Keratinocyte (primary cell): ENCODE measurements around the gene PDRG1. TPM values are rescaled to one million over a fixed set of nuclear protein-coding genes. Genes with fewer than 3 reads are reported as not detected.

ENCODE experiments used
- DNase-seq: peaks from one replicate; pipeline ENCODE4 v3.0.0-alpha.2; 2011; ENCODE audit warnings: low read depth, missing footprints, low spot score
- FAIRE-seq: peaks from 2 replicates; lab custom pipeline; 2011; peaks lifted over from hg19 to GRCh38; lab: Jason Lieb, UNC
- H2AFZ ChIP-seq: 2 replicates; pipeline ENCODE4 v1.6.0; 2012; ENCODE audit warnings: low read length, control low read depth, inconsistent platforms; ENCODE audit not compliant: control insufficient read depth
- H3K27ac ChIP-seq: 2 replicates; pipeline ENCODE4 v1.5.1; 2011; ENCODE audit warnings: low read length; ENCODE audit not compliant: control insufficient read depth, insufficient read depth
- H3K27me3 ChIP-seq: 3 replicates; pipeline ENCODE4 v1.6.0; 2011; ENCODE audit warnings: low read length; ENCODE audit not compliant: control insufficient read depth, insufficient read depth; ENCODE audit errors: extremely low read depth
- H3K36me3 ChIP-seq, 2 experiments: 2 replicates in 1 of 2; 3 replicates in 1 of 2; pipeline ENCODE4 v1.5.1; 2011; ENCODE audit warnings: low read length in 2 of 2, mild to moderate bottlenecking in 1 of 2; ENCODE audit not compliant: control insufficient read depth in 2 of 2, insufficient read depth in 2 of 2; ENCODE audit errors: extremely low read depth in 1 of 2
- H3K4me1 ChIP-seq: 3 replicates; pipeline ENCODE4 v1.5.1; 2011; ENCODE audit warnings: low read length; ENCODE audit not compliant: control insufficient read depth, insufficient read depth; ENCODE audit errors: extremely low read depth
- H3K4me2 ChIP-seq: 3 replicates; pipeline ENCODE4 v1.6.0; 2011; ENCODE audit warnings: low read depth, low read length; ENCODE audit not compliant: control insufficient read depth, insufficient read depth; ENCODE audit errors: extremely low read depth
- H3K4me3 ChIP-seq, 3 experiments: fragments of 200-600 bp in 1 of 3; sonication (generic) in 1 of 3; 2 replicates in 2 of 3; 3 replicates in 1 of 3; pipeline ENCODE4 v1.5.1; 2011 to 2016; ENCODE audit warnings: low read length in 3 of 3, mild to moderate bottlenecking in 3 of 3, control low read depth in 2 of 3, inconsistent platforms in 1 of 3, low read depth in 1 of 3, mixed read lengths in 1 of 3, mixed run types in 1 of 3, moderate library complexity in 1 of 3; ENCODE audit not compliant: control insufficient read depth in 2 of 3, insufficient read depth in 2 of 3; ENCODE audit errors: extremely low read depth in 1 of 3
- H3K79me2 ChIP-seq: 2 replicates; pipeline ENCODE4 v1.6.0; 2012; ENCODE audit warnings: low read length; ENCODE audit not compliant: control insufficient read depth, insufficient read depth
- H3K9ac ChIP-seq: 3 replicates; pipeline ENCODE4 v1.6.0; 2011; ENCODE audit warnings: low read length; ENCODE audit not compliant: control insufficient read depth, insufficient read depth; ENCODE audit errors: extremely low read depth
- H3K9me1 ChIP-seq: 3 replicates; pipeline ENCODE4 v1.6.0; 2011; ENCODE audit warnings: low read length; ENCODE audit not compliant: control insufficient read depth, insufficient read depth; ENCODE audit errors: extremely low read depth
- H3K9me3 ChIP-seq: 2 replicates; pipeline ENCODE4 v1.5.1; 2012; ENCODE audit warnings: low read depth, low read length; ENCODE audit not compliant: control insufficient read depth
- H4K20me1 ChIP-seq: 3 replicates; pipeline ENCODE4 v1.6.0; 2011; ENCODE audit warnings: low read length; ENCODE audit not compliant: control insufficient read depth, insufficient read depth; ENCODE audit errors: extremely low read depth
- EZH2 ChIP-seq: IDR thresholded peaks from one replicate; pipeline ENCODE4 v1.6.1; 2012; ENCODE audit warnings: inconsistent platforms, mild to moderate bottlenecking, low read length, moderate library complexity
- dilution Hi-C: fragments of 300-500 bp; cut with MboI; formaldehyde crosslinking; loops from one replicate; pipeline ENCODE4 v1.7.0; 2020; ENCODE audit warnings: low sequenced_read_pairs; ENCODE audit not compliant: extremely low pct_ligation_motif_present
- polyA plus RNA-seq, 5 experiments: library from polyadenylated mRNA; depleted of rRNA in 3 of 5; stranded (reverse) in 3 of 5; stranded (forward) in 1 of 5; unstranded in 1 of 5; fragments of >200 nt; gene quantifications; 1 replicate in 1 of 5; 2 replicates in 3 of 5; 3 replicates in 1 of 5; pipeline versions ENCODE4 v1.2.1 to v1.2.3, GENCODE V29; 2011 to 2012; ENCODE audit warnings: missing spikeins in 2 of 5, low read depth in 1 of 5, low replicate concordance in 1 of 5
- TF ChIP-seq, protein P1 (sequence below), 3 experiments: IDR thresholded peaks in 1 of 3; conservative IDR thresholded peaks in 1 of 3; optimal IDR thresholded peaks in 1 of 3; 2 replicates in 2 of 3; 3 replicates in 1 of 3; pipeline versions ENCODE3 to v1.5.1; 2011; ENCODE audit warnings: low read length in 3 of 3, mild to moderate bottlenecking in 3 of 3, moderate library complexity in 2 of 3, control low read depth in 1 of 3, inconsistent platforms in 1 of 3; ENCODE audit not compliant: insufficient read depth in 2 of 3; ENCODE audit errors: extremely low read depth in 1 of 3

The PDRG1 gene
- polyA plus RNA-seq, 1 donor (not counting 4 experiments of a cell fraction or from before 2014, with no cell fraction given): 15.3 TPM

DNA sequence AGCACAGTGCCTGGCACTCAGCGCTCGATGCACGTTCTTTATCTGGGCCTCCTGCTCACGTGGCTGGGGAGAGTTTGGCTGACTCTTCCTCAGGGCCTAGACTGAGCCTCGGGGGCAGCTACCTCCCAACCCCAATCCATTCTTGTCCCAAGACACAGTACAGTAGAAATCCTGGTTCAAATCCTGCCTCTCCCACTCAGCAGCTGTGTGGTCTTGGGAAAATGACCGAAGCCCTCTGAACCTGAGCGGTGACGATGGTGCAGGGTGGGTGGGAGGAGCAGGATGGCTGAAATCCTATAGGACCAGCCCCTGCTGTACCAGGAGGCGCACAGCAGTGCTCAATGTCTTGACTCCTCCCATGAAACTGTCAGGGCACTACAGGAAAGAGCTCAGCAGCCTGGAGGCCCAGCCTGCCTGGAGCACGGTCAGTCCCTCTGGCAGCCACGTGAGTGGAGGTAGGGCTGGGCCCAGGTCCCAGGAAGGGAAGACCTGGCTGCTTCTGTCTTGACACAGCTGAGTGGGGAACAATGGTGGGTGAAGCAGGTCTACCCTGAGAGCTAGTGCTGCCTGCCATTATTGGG is 31.5 kb downstream of the PDRG1 start:
- dilution Hi-C loops: no loop called here

DNA sequence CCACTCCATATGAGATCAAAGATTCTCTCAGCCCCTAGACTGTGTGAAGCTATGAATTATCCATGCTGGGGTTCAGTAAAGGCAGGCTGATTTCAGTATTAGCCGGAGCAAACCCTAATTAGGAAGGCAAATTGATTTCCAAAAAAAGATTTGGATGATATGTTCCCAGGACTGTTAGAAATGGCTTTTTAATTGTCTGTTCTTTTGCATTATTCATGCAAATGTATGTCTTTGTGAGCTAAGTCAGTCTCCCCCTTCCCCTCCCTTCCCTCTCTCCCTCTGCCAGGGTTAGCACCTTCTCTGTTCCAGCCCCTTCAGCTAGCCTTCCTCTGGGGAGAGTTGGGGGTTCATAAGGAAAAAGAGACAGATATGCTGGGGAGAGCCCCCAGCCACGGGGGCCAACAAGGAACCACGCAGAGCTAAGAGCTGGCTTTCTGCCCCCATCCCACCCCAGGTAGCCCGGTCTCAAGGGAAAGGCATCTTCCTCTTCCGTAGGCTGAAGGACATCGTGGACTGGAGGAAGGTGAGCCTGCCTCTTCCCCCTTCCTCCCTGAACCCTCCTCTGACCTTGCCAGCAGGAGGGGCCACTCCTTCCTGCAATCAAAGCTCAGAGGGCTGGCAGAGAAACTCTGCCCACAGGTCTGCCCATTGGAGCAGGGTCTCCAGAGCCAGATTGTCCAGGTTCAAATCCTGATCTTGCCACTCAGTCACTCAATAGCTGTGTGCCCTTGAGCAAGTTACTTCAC is 32.3 kb downstream of the PDRG1 start:
- Histone ChIP-seq H2AFZ (no peak overlapping the region), H3K79me2 (no peaks in the 10 kb centered on the region), H3K27me3 (peaks cover 13% of the 10 kb centered on the region), H3K9me1 (no peaks in the 10 kb centered on the region), H3K9ac (no peak overlapping the region), H3K36me3 (no peaks in the 10 kb centered on the region), H3K4me2 (no peak overlapping the region), H4K20me1 (no peaks in the 10 kb centered on the region), H3K4me3 (no peak overlapping the region), H3K4me1 (no peaks in the 10 kb centered on the region), H3K27ac (no peak overlapping the region), H3K9me3 (no peaks in the 10 kb centered on the region)
- FAIRE-seq: no peak
- dilution Hi-C loops: no loop called here
- no peak for DNase-seq
- TF ChIP-seq EZH2: no peak

More for the DNA sequence above, 31.5 kb downstream of the PDRG1 start:
- TF ChIP-seq, protein P1, sequence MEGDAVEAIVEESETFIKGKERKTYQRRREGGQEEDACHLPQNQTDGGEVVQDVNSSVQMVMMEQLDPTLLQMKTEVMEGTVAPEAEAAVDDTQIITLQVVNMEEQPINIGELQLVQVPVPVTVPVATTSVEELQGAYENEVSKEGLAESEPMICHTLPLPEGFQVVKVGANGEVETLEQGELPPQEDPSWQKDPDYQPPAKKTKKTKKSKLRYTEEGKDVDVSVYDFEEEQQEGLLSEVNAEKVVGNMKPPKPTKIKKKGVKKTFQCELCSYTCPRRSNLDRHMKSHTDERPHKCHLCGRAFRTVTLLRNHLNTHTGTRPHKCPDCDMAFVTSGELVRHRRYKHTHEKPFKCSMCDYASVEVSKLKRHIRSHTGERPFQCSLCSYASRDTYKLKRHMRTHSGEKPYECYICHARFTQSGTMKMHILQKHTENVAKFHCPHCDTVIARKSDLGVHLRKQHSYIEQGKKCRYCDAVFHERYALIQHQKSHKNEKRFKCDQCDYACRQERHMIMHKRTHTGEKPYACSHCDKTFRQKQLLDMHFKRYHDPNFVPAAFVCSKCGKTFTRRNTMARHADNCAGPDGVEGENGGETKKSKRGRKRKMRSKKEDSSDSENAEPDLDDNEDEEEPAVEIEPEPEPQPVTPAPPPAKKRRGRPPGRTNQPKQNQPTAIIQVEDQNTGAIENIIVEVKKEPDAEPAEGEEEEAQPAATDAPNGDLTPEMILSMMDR (optimal IDR thresholded peaks at IDR 0.05 in 1 of 3, IDR thresholded peaks at IDR 0.05 in 1 of 3, conservative IDR thresholded peaks at IDR 0.05 in 1 of 3; ENCODE audit: extremely low read depth in 1 of 3, insufficient read depth in 2 of 3, low read length in 3 of 3): no peak
- TF ChIP-seq EZH2: no peak
- no peaks in the 10 kb centered on the region for H4K20me1 ChIP-seq
- no peaks in the 10 kb centered on the region for H3K4me1 ChIP-seq
- H3K36me3 ChIP-seq: no peaks in the 10 kb centered on the region
- no peaks in the 10 kb centered on the region for H3K9me3 ChIP-seq
- no peak overlapping the region for H3K27ac ChIP-seq
- no peak overlapping the region for H3K4me3 ChIP-seq
- no peaks in the 10 kb centered on the region for H3K9me1 ChIP-seq
- peaks cover 13% of the 10 kb centered on the region for H3K27me3 ChIP-seq
- no peak overlapping the region for H3K4me2 ChIP-seq
- no peaks in the 10 kb centered on the region for H3K79me2 ChIP-seq
- no peak overlapping the region for H2AFZ ChIP-seq
- FAIRE-seq (no peak), DNase-seq (no peak)
- H3K9ac ChIP-seq: no peak overlapping the region
